Esophagus muscularis mucosa (tissue), 4 donors: ENCODE data around the gene DEPP1. TPM values are rescaled to one million over a fixed set of nuclear protein-coding genes. Genes with fewer than 3 reads are reported as not detected.
A peak's percentile ranks its signal among the peaks of the same experiment; 100 is the strongest.

ENCODE experiments used
- DNase-seq: peaks from one replicate; pipeline ENCODE4 v3.0.0-alpha.2; 2017; ENCODE audit errors: extremely low spot score
- H3K27ac ChIP-seq, 4 donors: fragments of 200-600 bp; sonication (generic); replicated peaks in 1 of 4; 1 replicate in 3 of 4; 2 replicates in 1 of 4; pipeline ENCODE4 v1.5.1; 2016 to 2019; ENCODE audit warnings: mild to moderate bottlenecking in 1 of 4
- H3K27me3 ChIP-seq, 4 donors: fragments of 200-600 bp; sonication (generic); one replicate each; pipeline versions ENCODE4 v1.5.1 to v1.6.0; 2016 to 2019
- H3K36me3 ChIP-seq, 4 donors: fragments of 200-600 bp; sonication (generic); one replicate each; pipeline ENCODE4 v1.5.1; 2016 to 2019
- H3K4me1 ChIP-seq, 4 donors: fragments of 200-600 bp; sonication (generic); one replicate each; pipeline ENCODE4 v1.5.1; 2016 to 2019
- H3K4me3 ChIP-seq, 4 donors: fragments of 200-600 bp; sonication (generic); 1 replicate in 2 of 4; 2 replicates in 2 of 4; pipeline ENCODE4 v1.5.1; 2016 to 2019; ENCODE audit warnings: mild to moderate bottlenecking in 4 of 4, moderate library complexity in 1 of 4
- H3K9me3 ChIP-seq, 4 donors: fragments of 200-600 bp; sonication (generic); 1 replicate in 3 of 4; 2 replicates in 1 of 4; pipeline ENCODE4 v1.5.1; 2016 to 2019
- EP300 ChIP-seq: sonication (generic); formaldehyde crosslinking; IDR thresholded peaks from one replicate; pipeline ENCODE4 v1.6.1; 2017; ENCODE audit warnings: antibody characterized with exemption
- POLR2A ChIP-seq: fragments of 450-650 bp; IDR thresholded peaks from one replicate; pipeline ENCODE4 v1.6.1; 2017; ENCODE audit warnings: antibody characterized with exemption, moderate library complexity, mild to moderate bottlenecking, low read depth
- POLR2AphosphoS5 ChIP-seq, 2 donors: sonication (generic); formaldehyde crosslinking; IDR thresholded peaks; one replicate each; pipeline ENCODE4 v1.6.1; 2017; ENCODE audit warnings: antibody characterized with exemption in 2 of 2
- WGBS: methylation state at CpG from one replicate; pipeline ENCODE4 v1.1.5; 2018; 5-methylcytosine and 5-hydroxymethylcytosine counted together
- intact Hi-C: fragments of 100-400 bp; cut with DNase I; formaldehyde crosslinking; loops from one replicate; pipeline ENCODE4 v1.15.1; 2023
- total RNA-seq, 4 donors: library from RNA; depleted of rRNA; stranded (reverse); fragments of >200 nt; gene quantifications; one replicate each; pipeline versions ENCODE4 v1.1.0 to v1.2.1, GENCODE V29; 2016
- TF ChIP-seq, protein P1 (sequence below), 3 experiments: fragments of 200-600 bp in 2 of 3; fragments of 450-650 bp in 1 of 3; sonication (generic) in 2 of 3; IDR thresholded peaks; one replicate each; pipeline ENCODE4 v1.5.1; 2017 to 2019; ENCODE audit warnings: antibody characterized with exemption in 3 of 3, mild to moderate bottlenecking in 2 of 3, moderate library complexity in 1 of 3

DEPP1 gene
- total RNA-seq, 4 donors from 2014 or later, result 32.0 to 413 (median 126) TPM

DNA sequence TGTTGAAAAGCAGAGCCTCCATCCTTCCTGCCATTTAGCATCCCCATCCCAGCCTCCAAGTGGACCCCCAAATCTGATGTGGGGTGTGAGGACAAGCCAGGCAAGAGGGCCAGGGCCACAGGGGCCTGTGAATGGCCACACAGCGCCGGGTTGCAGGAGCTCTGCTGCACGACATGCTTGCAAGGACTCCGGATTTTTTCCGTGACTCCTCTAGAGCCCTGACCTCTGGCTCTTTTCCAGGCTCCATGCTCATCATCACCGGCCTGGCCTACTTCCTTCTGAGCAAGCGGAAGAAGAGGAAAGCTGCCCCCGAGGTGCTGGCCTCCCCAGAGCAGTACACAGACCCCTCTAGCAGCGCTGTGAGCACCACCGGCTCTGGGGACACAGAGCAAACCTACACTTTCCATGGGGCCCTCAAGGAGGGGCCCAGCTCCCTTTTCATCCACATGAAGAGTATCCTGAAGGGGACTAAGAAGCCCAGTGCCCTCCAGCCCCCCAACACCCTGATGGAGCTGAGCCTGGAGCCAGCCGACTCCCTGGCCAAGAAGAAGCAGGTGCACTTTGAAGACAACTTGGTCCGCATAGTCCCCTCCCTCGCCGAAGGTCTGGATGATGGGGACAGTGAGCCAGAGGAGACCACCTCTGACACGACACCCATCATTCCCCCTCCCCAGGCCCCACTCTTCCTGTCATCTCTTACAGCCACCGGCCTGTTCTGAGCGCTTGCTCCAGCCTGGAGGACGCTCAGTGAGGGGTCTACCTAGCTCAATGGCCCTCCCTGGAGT is 44.0 kb downstream of the DEPP1 start:
- no peaks in the 10 kb centered on the region for H3K27me3 ChIP-seq
- H3K9me3 ChIP-seq, result no peaks in the 10 kb centered on the region
- intact Hi-C loops, result no loop called here
- H3K36me3 ChIP-seq, result no peaks in the 10 kb centered on the region
- H3K4me3 ChIP-seq, result no peak overlapping the region
- peaks cover 35 to 43% (median 40%) of the 10 kb centered on the region in 4 donors for H3K4me1 ChIP-seq
- 88% methylated on average over 10 of the region's 18 CpGs for WGBS
- DNase-seq, result no peak
- H3K27ac ChIP-seq, result peak overlapping the region; percentile 46 to 61 (median 46)
- TF ChIP-seq, protein P1, sequence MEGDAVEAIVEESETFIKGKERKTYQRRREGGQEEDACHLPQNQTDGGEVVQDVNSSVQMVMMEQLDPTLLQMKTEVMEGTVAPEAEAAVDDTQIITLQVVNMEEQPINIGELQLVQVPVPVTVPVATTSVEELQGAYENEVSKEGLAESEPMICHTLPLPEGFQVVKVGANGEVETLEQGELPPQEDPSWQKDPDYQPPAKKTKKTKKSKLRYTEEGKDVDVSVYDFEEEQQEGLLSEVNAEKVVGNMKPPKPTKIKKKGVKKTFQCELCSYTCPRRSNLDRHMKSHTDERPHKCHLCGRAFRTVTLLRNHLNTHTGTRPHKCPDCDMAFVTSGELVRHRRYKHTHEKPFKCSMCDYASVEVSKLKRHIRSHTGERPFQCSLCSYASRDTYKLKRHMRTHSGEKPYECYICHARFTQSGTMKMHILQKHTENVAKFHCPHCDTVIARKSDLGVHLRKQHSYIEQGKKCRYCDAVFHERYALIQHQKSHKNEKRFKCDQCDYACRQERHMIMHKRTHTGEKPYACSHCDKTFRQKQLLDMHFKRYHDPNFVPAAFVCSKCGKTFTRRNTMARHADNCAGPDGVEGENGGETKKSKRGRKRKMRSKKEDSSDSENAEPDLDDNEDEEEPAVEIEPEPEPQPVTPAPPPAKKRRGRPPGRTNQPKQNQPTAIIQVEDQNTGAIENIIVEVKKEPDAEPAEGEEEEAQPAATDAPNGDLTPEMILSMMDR (IDR thresholded peaks at IDR 0.05), result no peak
- TF ChIP-seq POLR2A (no peak), EP300 (no peak), POLR2AphosphoS5 (IDR thresholded peaks at IDR 0.05) (no peak)

DNA sequence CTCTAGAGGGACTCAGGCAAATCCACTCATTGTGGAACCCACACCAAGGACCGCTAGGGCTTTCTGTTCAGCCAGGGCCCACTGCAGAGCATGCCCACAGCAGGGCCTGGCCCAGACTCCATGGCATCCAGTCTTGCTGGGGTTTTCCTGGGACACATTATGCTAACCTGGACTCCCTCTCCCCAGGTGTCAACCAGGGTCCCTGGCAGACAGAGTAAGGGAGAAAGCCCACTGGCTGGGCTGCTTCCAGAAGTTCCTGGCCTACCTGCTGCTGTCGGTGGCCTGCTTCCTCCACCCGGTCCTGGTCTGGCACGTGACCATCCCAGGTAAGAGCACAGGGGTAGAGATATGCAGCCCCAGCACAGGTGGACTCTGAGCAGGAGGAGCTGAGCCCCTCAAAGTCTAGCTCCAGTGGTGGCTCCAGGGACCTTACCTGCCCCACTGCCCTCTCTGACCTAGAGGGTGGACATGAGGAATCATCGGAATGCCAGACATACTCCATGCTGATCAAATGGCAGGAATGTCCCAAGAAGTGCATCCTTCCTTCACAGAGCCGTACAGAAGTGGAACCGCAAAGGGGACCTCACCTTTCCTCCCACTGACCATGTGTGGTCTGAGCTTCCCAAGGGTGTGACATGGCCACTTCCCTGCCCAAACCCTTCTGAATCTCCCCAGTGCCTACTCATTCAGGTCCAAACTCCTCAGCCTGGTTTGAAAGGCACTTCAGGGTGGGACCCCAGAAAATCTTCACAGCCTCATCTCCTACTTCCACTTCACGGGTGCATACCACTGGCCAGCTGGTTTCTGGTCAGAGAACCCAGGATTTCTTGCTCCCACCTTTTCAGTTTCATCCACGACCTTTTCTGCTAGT is 44.9 kb downstream of the DEPP1 start:
- H3K4me1 ChIP-seq, result peaks cover 35 to 43% (median 40%) of the 10 kb centered on the region in 4 donors
- WGBS, result 83% methylated on average over 8 of the region's 9 CpGs
- no peaks in the 10 kb centered on the region for H3K36me3 ChIP-seq
- H3K27me3 ChIP-seq, result no peaks in the 10 kb centered on the region
- no peak overlapping the region for H3K4me3 ChIP-seq
- no peaks in the 10 kb centered on the region for H3K9me3 ChIP-seq
- intact Hi-C loops, result no loop called here
- no peak for TF ChIP-seq POLR2A
- TF ChIP-seq, protein P1 (IDR thresholded peaks at IDR 0.05), result no peak
- no peak for TF ChIP-seq EP300
- TF ChIP-seq POLR2AphosphoS5 (IDR thresholded peaks at IDR 0.05), result no peak
- no peak for DNase-seq
- H3K27ac ChIP-seq, result peak overlapping the region in 3 of 4 donors; percentile 46 to 61 (median 46)

- TF ChIP-seq, protein P1 (IDR thresholded peaks at IDR 0.05), result peak in 2 of 3 experiments; percentile 91 to 93
- no peak for TF ChIP-seq POLR2A
- no peak for TF ChIP-seq EP300
- peak; percentile 54 to 76 for TF ChIP-seq POLR2AphosphoS5 (IDR thresholded peaks at IDR 0.05)
- Histone ChIP-seq H3K9me3 (no peaks in the 10 kb centered on the region), H3K4me1 (peaks cover 35 to 43% (median 40%) of the 10 kb centered on the region in 4 donors), H3K4me3 (no peak overlapping the region), H3K27ac (peak overlapping the region in 1 of 4 donors; percentile 12), H3K36me3 (no peaks in the 10 kb centered on the region), H3K27me3 (no peaks in the 10 kb centered on the region)
- WGBS, result 44% methylated on average over 6 of the region's 10 CpGs
- intact Hi-C loops, result loop anchor here (1.0 kb wide), 1 partner anchor 43 kb away; no protein-coding TSS in a partner anchor
- peak; percentile 96 for DNase-seq
Observed at GRCh38 chr10:44932517-44933450, 45.8 kb downstream of the DEPP1 start.
